Neural progenitor cell (in vitro differentiated cells): ENCODE data around the gene CTIF. TPM values are rescaled to one million over a fixed set of nuclear protein-coding genes. Genes with fewer than 3 reads are reported as not detected.

Source experiments
- DNase-seq: peaks from one replicate; pipeline ENCODE4 v3.0.0-alpha.2; 2016; ENCODE audit warnings: low spot score
- H2AFZ ChIP-seq: fragments of 200-600 bp; sonication (generic); replicated peaks from 2 replicates; pipeline ENCODE4 v1.6.1; 2016; ENCODE audit warnings: antibody characterized with exemption
- H3F3A ChIP-seq: fragments of 200-600 bp; sonication (generic); 2 replicates; pipeline ENCODE4 v1.6.1; 2016; ENCODE audit warnings: antibody characterized with exemption, low read depth
- H3K27ac ChIP-seq: fragments of 200-600 bp; sonication (generic); 2 replicates; pipeline ENCODE4 v1.5.1; 2016; ENCODE audit warnings: mild to moderate bottlenecking
- H3K27me3 ChIP-seq: fragments of 200-600 bp; sonication (generic); 2 replicates; pipeline ENCODE4 v1.6.1; 2016; ENCODE audit warnings: mild to moderate bottlenecking, moderate library complexity
- H3K36me3 ChIP-seq: fragments of 200-600 bp; sonication (generic); 2 replicates; pipeline ENCODE4 v1.5.1; 2016
- H3K4me1 ChIP-seq: fragments of 200-600 bp; sonication (generic); 2 replicates; pipeline ENCODE4 v1.6.1; 2016; ENCODE audit warnings: mixed run types
- H3K4me2 ChIP-seq: fragments of 200-600 bp; sonication (generic); 2 replicates; pipeline ENCODE4 v1.6.1; 2016
- H3K4me3 ChIP-seq: fragments of 200-600 bp; sonication (generic); 2 replicates; pipeline ENCODE4 v1.5.1; 2016
- H3K79me2 ChIP-seq: fragments of 200-600 bp; sonication (generic); 2 replicates; pipeline ENCODE4 v1.6.1; 2016; ENCODE audit warnings: low read depth
- H3K9ac ChIP-seq: fragments of 200-600 bp; sonication (generic); 2 replicates; pipeline ENCODE4 v1.6.1; 2016
- H3K9me3 ChIP-seq: fragments of 200-600 bp; sonication (generic); 2 replicates; pipeline ENCODE4 v1.5.1; 2016; ENCODE audit warnings: low read depth
- H4K20me1 ChIP-seq: fragments of 200-600 bp; sonication (generic); 2 replicates; pipeline ENCODE4 v1.6.1; 2016; ENCODE audit warnings: low read depth
- H3K27ac Mint-ChIP-seq: 3 replicates; pipeline ENCODE4 v1.8.0; 2021; ENCODE audit warnings: mixed read lengths
- H3K27me3 Mint-ChIP-seq: 2 replicates; pipeline ENCODE4 v1.8.0; 2022; ENCODE audit warnings: low read depth, mild to moderate bottlenecking, inconsistent platforms, moderate library complexity, mixed read lengths; ENCODE audit not compliant: insufficient read depth
- H3K36me3 Mint-ChIP-seq: 3 replicates; pipeline ENCODE4 v1.8.0; 2021; ENCODE audit warnings: mixed read lengths
- H3K4me1 Mint-ChIP-seq: 3 replicates; pipeline ENCODE4 v1.8.0; 2021; ENCODE audit warnings: mixed read lengths
- H3K4me3 Mint-ChIP-seq: 3 replicates; pipeline ENCODE4 v1.8.0; 2021; ENCODE audit warnings: mild to moderate bottlenecking, moderate library complexity, mixed read lengths
- H3K9me3 Mint-ChIP-seq: 3 replicates; pipeline ENCODE4 v1.8.0; 2020; ENCODE audit warnings: mixed read lengths
- EZH2 ChIP-seq: fragments of 200-600 bp; sonication (generic); IDR thresholded peaks from 2 replicates; pipeline ENCODE4 v1.6.1; 2017; ENCODE audit warnings: antibody characterized with exemption, mild to moderate bottlenecking, moderate library complexity
- EZH2phosphoT487 ChIP-seq: fragments of 200-600 bp; sonication (generic); IDR thresholded peaks from 2 replicates; pipeline ENCODE4 v1.6.1; 2017; ENCODE audit warnings: antibody characterized with exemption
- total RNA-seq: library from RNA; depleted of rRNA; stranded (reverse); fragments of >200 nt; gene quantifications from 2 replicates; pipeline ENCODE4 v1.2.3, GENCODE V29; 2015; ENCODE audit warnings: low replicate concordance
- TF ChIP-seq, protein P1 (sequence below): fragments of 200-600 bp; sonication (generic); IDR thresholded peaks from 2 replicates; pipeline ENCODE4 v1.5.1; 2017; ENCODE audit warnings: antibody characterized with exemption, mild to moderate bottlenecking

Gene CTIF
- total RNA-seq, 1 donor from 2014 or later = 17.6 TPM

DNA sequence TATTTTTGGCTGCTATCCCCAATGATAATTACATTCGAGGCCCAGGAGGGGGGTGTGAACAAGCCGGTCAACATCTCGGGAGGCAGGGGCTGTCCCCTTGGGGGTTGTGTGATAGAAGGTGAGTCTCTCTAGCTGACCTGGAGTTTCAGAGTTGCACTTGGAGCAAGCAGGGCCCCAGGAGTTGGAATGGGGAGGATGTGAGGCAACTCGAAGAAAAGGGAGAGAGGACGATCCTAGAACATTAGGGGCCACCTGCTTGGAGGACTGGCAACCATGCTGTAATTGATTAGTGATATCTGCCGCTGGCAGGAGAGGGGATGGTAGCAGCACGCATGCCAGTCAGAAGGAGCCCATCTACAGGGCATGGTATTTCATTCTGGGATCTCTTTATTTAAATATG is 122.6 kb downstream of the CTIF start:
- Histone ChIP-seq H3K4me1 (peaks cover 12% of the 10 kb centered on the region), H3K4me3 (no peak overlapping the region), H3F3A (peaks cover 7% of the 10 kb centered on the region), H2AFZ (no peak overlapping the region), H3K9ac (no peak overlapping the region), H3K4me2 (no peak overlapping the region), H4K20me1 (peaks cover 1% of the 10 kb centered on the region), H3K9me3 (no peaks in the 10 kb centered on the region), H3K27me3 (no peaks in the 10 kb centered on the region), H3K27ac (no peak overlapping the region), H3K36me3 (no peaks in the 10 kb centered on the region), H3K79me2 (no peaks in the 10 kb centered on the region)
- TF ChIP-seq, protein P1, sequence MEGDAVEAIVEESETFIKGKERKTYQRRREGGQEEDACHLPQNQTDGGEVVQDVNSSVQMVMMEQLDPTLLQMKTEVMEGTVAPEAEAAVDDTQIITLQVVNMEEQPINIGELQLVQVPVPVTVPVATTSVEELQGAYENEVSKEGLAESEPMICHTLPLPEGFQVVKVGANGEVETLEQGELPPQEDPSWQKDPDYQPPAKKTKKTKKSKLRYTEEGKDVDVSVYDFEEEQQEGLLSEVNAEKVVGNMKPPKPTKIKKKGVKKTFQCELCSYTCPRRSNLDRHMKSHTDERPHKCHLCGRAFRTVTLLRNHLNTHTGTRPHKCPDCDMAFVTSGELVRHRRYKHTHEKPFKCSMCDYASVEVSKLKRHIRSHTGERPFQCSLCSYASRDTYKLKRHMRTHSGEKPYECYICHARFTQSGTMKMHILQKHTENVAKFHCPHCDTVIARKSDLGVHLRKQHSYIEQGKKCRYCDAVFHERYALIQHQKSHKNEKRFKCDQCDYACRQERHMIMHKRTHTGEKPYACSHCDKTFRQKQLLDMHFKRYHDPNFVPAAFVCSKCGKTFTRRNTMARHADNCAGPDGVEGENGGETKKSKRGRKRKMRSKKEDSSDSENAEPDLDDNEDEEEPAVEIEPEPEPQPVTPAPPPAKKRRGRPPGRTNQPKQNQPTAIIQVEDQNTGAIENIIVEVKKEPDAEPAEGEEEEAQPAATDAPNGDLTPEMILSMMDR = no peak
- TF ChIP-seq EZH2 = no peak
- TF ChIP-seq EZH2phosphoT487 = no peak
- Mint-ChIP-seq H3K4me3 (no peak overlapping the region), H3K4me1 (peaks cover 29% of the 10 kb centered on the region), H3K27me3 (peaks cover 2% of the 10 kb centered on the region), H3K36me3 (peaks cover 10% of the 10 kb centered on the region), H3K9me3 (peaks cover 4% of the 10 kb centered on the region), H3K27ac (no peak overlapping the region)
- DNase-seq = no peak

DNA sequence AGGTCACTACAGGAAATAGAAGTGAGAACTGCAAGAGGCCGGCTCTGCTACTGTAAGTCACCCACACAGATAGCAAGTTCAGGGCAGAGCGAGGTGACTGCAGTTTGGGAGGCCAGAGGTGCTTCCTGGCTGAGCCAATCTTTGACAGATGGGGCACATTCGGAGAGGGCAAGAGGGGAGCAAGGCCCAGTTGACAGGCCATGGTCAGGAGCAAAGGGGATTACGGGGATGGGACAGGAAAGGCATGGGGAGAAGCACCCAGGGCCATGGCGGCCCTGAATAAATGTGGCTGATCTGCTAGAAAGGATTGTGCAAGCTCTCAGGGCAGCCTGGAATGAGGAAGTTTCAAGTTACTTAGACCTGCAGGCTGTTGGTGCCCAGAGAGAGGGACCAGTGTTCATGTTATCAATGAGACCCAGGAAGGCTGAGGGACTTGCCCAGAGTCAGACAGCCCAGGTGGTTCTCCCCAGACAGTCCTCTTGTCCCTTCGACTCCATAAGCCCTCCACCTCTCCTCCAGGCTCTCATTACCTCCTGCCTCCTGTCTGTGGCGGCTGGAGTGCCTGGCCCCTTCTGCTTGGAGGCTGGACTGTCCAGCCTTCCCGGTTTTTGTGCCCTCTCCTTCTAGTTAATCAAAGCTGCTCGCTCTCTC is 123.3 kb downstream of the CTIF start:
- H4K20me1 ChIP-seq = no peaks in the 10 kb centered on the region

DNA sequence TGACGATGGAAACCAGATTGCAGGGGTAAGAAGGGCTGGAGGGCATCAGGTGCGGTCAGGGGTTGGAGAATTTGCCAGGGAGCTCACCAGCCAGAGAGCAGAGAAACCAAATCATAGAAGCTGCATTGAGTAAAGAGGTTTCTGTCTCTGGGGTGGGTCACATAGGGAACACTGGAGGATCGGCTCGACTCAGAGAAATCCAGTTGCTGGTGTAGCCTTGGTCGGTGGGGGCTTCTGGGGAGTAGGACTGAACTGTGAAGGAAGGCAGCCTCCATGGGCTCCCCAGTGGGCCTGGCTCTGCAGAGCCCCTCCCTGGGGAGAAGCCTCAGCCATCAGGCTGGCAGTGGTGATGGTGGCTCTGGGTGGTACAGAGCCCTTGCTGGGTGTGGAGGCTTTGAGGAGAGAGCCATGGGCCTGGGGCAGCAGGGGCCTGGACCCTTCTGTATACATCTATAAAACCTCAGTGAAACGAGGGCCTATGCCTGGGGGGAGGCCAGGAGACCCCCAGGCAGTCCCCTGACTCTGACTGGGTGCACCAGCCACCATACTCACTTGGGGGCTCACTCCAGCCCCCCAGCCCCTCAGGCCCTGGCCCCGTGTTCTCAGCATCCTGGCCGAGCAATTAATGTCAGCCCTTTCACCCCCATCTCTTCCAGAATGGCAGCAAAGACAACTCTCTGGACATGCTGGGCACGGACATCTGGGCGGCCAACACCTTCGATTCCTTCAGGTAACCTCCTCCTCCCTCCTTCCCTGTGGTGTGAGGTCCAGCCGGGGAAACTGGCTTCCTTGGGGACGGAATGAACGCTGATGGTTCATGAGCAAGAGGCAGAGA is 124.5 kb downstream of the CTIF start:
- Histone ChIP-seq H3K9ac (no peak overlapping the region), H2AFZ (no peak overlapping the region), H3K9me3 (no peaks in the 10 kb centered on the region), H3K4me3 (no peak overlapping the region), H3F3A (no peaks in the 10 kb centered on the region), H3K27ac (no peak overlapping the region), H3K79me2 (no peaks in the 10 kb centered on the region), H3K27me3 (no peaks in the 10 kb centered on the region), H3K4me2 (no peak overlapping the region), H3K36me3 (no peaks in the 10 kb centered on the region), H4K20me1 (no peaks in the 10 kb centered on the region), H3K4me1 (no peaks in the 10 kb centered on the region)
- no peaks in the 10 kb centered on the region for H3K27me3 Mint-ChIP-seq
- no peak for TF ChIP-seq EZH2
- TF ChIP-seq, protein P1 = no peak
- TF ChIP-seq EZH2phosphoT487 = no peak
- H3K9me3 Mint-ChIP-seq = peaks cover 4% of the 10 kb centered on the region
- peak overlapping the region; percentile 23 for H3K27ac Mint-ChIP-seq
- DNase-seq = no peak
- no peak overlapping the region for H3K4me3 Mint-ChIP-seq
- peaks cover 10% of the 10 kb centered on the region for H3K36me3 Mint-ChIP-seq
- peaks cover 29% of the 10 kb centered on the region for H3K4me1 Mint-ChIP-seq

More for the DNA sequence above, 123.3 kb downstream of the CTIF start:
- Mint-ChIP-seq H3K27ac (peak overlapping the region; percentile 23), H3K27me3 (no peaks in the 10 kb centered on the region), H3K4me1 (peaks cover 24% of the 10 kb centered on the region), H3K9me3 (peaks cover 4% of the 10 kb centered on the region), H3K36me3 (peaks cover 10% of the 10 kb centered on the region), H3K4me3 (no peak overlapping the region)
- H3K9ac ChIP-seq = no peak overlapping the region
- H3K79me2 ChIP-seq = no peaks in the 10 kb centered on the region
- H3K27ac ChIP-seq = no peak overlapping the region
- no peak overlapping the region for H3K4me3 ChIP-seq
- peaks cover 5% of the 10 kb centered on the region for H3K4me1 ChIP-seq
- H3K9me3 ChIP-seq = no peaks in the 10 kb centered on the region
- peak; percentile 29 for DNase-seq
- TF ChIP-seq, protein P1 = no peak
- TF ChIP-seq EZH2phosphoT487 (no peak), EZH2 (no peak)
- H3F3A ChIP-seq = peaks cover 3% of the 10 kb centered on the region
- H3K27me3 ChIP-seq = no peaks in the 10 kb centered on the region
- no peaks in the 10 kb centered on the region for H3K36me3 ChIP-seq
- H3K4me2 ChIP-seq = no peak overlapping the region
- no peak overlapping the region for H2AFZ ChIP-seq
